NCI-H187 treated with DMSO at 0.1 percent for 48 hours (cell line): Measurements from ENCODE around the gene SLC27A2.

ENCODE experiments used
- DNase-seq: peaks from one replicate; lab custom pipeline; 2025; lab: John Stamatoyannopoulos, UW

Gene SLC27A2

GRCh38 chr15:50190723-50191122 is 8.7 kb downstream of the SLC27A2 start:
- no peak for DNase-seq

DNA sequence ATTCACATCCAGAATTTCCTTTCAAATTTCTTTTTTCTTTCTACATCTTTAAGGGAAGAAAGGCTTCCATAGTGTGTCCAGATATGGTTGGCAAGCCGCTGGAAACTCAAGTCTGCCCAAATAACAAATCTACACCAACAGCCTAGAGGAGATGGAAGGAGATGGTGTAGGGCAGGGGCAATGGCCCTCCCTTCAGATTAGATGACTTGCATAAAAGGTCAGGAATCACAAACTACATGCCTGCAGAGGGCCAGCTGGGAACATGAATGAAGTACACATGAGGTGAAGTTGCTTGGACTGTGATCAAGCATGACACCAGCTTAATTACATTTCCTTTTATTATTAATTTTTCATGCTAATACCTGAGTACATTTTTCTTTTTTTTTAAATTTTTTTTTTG is 10.2 kb downstream of the SLC27A2 start:
- DNase-seq, result no peak

DNA sequence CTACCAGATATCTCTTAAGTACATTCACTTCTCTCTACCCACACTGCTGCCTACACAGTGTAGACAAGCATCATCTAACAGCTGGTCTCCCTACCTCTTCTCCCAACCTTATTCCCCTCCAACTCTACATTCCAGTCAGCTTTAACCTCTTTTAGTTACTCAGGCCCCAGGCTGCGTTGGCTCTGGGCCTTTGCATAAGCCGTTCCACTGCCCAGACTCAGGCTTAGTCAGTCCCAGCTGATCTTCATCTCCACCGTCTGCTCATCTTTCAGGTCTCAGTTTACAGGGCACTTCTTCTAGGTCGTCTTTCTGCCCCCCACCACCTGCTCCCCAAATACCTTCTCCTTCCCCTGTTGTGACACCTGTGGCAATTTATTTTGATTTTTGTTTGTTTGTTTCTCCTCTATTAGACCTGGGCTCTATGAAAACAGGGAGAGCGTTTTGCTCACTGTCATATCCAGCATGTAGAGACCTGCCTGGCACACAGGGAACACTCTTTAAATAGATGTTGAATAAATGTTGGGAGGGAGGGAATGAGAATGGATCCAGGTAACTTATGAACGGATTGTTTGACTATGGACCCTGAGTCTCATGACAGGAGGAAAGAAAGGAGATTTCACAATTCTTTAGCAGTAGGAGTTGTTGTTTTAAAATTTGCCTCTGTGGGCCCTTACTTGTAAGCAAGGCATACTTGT is 11.1 kb downstream of the SLC27A2 start:
- no peak for DNase-seq

DNA sequence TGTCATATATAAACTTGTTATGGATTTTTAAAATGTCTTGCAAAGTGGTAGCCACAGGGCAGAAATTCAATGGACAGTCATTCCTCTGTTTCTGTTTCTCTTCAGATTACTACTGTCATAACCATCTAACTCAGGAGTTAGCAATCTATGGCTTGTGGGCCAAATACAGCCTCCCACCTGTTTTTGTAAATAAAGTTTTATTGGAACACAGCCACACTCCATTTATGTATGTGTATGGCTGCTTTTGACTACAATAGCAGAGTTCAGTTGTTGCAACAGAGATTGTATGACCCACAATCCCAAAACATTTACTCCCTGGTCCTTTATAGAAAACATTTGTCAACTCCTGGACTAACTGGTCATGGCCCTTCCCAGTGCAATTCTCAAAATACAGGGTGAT is 20.0 kb downstream of the SLC27A2 start:
- no peak for DNase-seq

GRCh38 chr15:50206020-50206419 is 24.0 kb downstream of the SLC27A2 start:
- no peak for DNase-seq

DNA sequence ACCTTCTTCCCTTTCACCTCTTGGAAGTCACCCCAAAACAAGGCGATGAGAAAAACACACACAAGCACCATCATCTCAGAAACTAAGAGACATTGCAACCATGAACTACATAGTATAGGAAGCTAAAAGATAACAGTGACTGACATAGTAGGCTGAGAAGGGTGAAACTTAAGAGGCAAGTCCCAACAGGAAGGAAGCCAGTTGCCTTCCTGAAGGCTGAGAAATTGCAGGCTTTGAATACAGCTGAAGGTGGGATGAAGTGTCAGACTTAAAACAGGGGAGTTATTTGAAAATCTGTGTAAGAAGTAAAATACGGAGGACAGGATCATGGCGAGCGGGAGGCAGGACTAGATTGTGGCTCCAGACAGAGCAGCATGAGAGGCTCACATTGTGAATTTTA is 27.8 kb downstream of the SLC27A2 start:
- no peak for DNase-seq

GRCh38 chr15:50210462-50211157 is 28.6 kb downstream of the SLC27A2 start:
- no peak for DNase-seq

DNA sequence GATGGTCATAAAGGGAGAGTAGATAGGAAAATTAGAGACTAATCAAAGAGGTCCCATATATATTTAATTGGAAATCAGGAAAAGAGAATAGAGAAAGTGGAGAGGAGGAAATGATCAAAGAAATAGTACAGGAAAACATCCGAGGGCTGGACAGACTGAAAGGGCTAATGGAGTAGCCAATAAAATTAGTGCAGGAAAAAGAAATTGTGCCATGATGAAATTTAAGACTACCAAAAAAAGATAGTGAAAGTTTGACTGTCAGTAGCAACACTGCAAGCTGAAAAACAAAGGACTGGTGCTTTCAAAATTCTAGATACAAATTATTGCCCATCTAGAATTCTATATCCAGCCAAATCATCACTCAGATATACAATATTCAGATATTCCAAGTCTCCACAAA is 36.3 kb downstream of the SLC27A2 start:
- no peak for DNase-seq

GRCh38 chr15:50218691-50219090 is 36.7 kb downstream of the SLC27A2 start:
- no peak for DNase-seq

DNA sequence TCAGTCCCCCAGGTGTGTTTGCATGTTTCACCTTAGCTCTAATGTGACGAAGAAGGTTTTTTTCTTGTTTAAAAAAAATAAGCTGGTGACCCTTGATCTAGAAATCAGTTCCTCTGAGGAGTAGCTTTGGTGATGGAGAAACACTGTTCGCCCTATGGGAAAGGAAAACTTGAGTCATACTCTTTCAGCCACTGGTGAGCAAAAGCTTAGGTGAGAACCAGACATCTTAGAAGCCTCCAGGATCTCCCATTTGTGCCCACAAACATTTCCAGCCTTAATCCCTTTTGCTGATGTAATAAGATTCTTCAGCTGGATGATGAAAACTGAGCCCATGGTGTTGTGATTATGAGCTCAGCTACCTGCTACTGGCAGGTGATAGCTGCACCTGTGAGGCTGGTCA is 37.8 kb downstream of the SLC27A2 start:
- DNase-seq, result no peak

DNA sequence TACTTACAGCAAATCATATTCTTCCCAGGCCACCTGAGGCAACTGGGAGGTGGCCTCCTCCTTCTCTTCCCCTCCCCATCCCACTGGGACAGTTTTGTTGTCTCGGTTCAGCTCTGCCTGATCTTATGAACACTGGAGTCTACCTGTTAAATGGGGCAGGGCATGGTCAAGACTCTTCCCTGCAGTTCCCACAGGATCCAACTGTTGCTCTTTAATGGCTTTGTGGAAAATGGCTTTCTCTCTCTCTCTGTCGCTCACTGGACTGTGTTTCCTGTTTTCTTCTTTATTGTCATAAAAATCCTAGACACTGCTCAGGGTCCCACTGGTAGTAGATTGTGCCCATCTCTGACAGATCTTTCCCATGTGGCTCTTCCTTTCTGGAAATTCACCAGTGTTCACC is 40.2 kb downstream of the SLC27A2 start:
- DNase-seq, result no peak

DNA sequence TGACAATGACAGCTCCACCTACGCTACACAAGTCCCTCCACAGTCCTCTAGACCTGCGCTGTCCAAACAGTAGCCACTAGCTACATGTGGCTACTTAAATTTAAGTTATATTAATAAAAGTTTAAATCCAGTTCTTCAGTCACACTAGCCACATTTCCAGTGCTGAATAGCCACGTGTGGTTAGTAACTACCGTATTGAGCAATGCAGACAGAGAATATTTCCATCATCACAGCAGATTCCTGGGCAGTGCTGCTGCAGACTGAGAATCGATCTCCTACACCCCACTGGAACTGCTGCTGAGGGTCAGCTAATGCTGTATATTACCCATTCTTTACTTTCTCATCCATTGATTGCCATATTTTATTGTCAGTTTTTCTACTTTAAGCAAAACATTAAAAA is 42.6 kb downstream of the SLC27A2 start:
- DNase-seq, result no peak

GRCh38 chr15:50225057-50225456 is 43.1 kb downstream of the SLC27A2 start:
- no peak for DNase-seq

- DNase-seq, result no peak
Observed at GRCh38 chr15:50225938-50226337, 43.9 kb downstream of the SLC27A2 start.

DNA sequence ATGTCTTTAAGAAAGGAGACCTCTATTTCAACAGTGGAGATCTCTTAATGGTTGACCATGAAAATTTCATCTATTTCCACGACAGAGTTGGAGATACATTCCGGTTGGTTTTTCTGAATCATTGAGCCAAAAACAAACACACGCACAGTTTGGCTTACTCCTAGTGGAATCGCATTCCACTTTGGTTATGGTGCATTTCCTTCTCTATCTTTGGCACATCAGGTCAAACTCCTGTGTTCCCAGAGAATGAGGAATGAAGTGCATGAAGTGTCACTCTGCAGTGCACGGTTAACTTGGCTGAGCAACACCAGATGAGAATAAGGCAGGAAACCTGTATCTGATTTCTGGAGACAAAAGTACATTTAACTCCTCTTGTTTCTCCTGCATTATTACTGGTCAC is 45.1 kb downstream of the SLC27A2 start:
- DNase-seq, result no peak

DNA sequence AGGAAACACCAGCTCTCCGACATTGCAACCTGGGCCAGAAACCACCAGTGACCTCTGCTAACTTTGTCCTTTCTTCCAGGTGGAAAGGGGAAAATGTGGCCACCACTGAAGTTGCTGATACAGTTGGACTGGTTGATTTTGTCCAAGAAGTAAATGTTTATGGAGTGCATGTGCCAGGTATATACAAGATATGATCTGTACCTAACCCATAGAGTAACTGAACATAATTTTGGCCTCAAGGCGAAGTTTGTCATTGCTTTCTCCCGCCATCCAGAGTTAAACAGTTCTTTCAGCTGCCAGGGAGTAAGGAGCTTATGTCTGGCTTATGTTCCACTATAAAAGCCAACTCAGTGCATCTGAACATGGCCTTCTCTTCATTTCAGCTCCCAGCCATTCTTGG is 46.9 kb downstream of the SLC27A2 start:
- DNase-seq, result no peak

DNA sequence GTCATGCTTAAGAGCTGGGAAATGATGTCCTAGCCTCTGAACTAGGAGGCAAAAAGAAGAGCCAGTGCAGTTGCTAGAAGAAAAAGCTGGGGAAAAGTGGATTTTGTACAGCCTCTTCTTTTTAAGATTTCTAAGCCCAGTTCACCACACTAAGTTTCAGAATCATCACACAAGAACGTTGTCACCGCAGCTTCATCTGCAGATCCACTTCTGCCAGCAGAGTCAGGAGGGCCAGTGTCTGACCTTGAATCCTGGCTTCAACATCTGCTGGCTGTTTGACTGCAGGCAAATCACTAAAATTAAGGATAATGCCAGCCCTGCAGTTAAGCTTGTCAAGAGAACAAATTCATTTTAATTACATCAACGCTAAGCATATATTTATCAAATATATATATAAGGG is 47.3 kb downstream of the SLC27A2 start:
- no peak for DNase-seq

DNA sequence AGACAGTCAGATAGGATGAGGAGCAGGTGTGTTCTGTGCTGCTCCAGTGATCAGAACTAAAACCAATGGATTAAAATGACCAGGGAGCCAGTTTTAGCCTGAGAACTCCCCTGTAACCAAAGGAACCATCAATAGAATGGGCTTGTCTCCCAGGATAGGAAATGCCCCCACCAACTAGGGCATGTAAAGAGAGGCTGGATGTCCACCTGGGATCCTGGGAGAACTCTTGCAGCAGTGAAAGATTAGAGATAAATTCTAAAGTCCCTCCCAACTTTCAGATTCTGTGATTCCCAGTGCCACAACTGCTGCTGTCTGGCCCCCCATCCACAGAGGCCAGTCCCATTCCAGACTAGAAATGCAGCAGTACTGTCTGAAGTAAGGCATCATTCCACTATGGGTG is 49.8 kb downstream of the SLC27A2 start:
- no peak for DNase-seq

DNA sequence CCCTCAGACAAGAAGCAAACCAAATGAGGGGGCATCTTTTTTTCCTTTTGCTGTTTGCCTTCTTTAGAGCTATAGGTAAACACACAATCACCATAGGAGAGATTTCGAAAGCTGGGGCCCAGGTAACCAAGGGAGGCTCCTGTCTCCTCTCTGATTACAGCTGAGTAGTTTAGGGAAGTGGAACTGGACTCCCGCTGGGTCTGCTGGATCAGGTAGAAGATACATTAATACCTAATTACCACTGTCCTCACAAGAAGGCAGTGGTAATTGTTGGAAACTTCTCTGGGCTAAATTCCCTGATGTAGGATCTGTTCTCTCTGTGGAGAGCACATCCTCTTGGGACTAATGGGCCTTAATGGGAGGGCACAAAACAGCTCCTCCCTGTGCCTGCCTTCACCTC is 50.8 kb downstream of the SLC27A2 start:
- DNase-seq, result no peak

DNA sequence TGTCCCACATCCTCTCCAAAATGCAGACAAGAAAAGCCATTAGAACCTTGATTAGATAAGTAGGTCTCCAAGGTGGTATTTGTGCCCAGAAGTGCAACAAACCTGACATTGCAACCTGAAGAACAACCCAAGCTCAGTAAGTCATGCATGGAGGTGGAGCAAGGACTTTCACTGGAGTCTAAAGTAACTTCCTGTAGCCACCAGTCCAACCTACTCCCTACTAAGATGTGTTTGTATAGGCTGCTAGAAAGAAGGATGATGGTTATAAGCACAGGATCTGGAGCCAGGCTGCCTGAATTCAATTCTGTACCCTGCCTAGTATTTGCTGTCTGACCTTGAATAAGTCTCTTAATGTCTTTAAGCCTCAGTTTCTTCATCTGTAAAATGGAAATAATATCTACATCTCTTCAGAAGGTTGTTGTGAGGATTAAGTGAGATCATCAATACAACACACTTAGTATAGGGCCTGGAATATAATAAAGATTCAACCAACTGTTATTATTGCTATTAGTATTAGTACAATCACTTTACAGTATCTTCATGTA is 51.3 kb downstream of the SLC27A2 start:
- no peak for DNase-seq

DNA sequence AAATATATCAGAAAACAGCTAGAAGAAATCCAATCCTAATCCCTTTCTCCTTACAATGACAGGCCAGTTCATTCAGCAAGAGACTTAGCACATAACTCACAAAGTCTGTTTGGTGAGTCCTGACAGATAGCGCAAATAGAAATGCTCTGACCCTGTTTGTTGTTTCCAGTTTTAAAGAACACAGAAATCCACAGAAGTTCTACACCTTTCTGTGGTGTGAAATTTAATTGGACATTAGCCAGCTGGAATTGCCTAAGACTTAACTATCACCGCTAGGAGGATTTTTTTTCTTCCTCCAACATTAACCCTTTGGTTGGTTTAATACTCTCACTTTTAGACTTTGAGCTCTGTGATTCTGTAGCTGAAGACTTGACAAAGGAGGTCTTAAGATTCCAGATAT is 52.8 kb downstream of the SLC27A2 start:
- no peak for DNase-seq

GRCh38 chr15:50235794-50236193 is 53.8 kb downstream of the SLC27A2 start:
- DNase-seq, result no peak

DNA sequence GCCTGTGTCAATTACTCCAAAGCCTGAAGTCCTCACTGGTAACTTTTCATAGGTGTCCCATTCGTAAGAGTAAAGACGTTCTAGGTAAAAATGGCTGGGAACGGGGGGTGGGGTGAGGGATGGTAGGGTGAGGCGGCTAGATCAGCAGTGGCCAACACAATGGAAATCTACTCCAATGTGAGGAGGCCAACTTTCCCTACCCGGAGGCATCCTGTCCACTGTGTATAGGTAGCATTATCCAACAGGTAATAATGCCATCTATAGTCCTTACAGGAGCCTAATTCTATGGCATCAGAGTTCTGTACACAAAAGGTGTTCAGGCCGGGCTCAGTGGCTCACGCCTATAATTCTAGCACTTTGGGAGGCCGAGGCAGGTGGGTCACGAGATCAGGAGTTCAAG is 54.4 kb downstream of the SLC27A2 start:
- DNase-seq, result no peak

DNA sequence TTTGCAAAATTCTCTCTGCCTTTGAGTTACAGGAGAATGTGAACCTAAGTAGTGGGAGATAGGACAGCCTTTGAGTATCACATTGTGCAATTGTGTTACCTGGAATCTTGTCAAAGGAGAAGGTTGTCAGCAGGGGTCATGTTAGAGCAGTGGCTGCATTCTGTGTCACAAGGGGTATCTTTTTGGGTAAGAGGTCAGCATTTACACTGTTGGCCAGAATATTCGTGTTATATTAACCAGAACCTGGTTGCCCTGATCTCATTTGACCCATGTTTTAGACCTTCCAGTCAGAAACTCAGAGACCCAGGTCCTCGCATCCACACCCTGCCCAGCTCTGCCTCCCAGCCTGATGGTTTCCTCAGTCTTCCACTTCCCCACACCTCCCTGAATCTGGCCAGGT is 56.3 kb downstream of the SLC27A2 start:
- DNase-seq, result no peak
